Stimulated activated CD8-positive, alpha-beta memory T cell treated with anti-CD3 and anti-CD28 coated beads, Interleukin-7, amount 100 ng/mL, for 24 hours (primary cell): ENCODE data around the gene GLRA3.
"Not testable (repeated sequence)": the region's sequence is repeated elsewhere in the genome, so short reads cannot be mapped to it uniquely, and the experiment has no call there.

Experiments used
- DNase-seq: peaks from one replicate; pipeline ENCODE4 v3.0.0-alpha.2; 2020; ENCODE audit warnings: low read depth

Gene GLRA3

GRCh38 chr4:174654634-174655033 is 174.4 kb downstream of the GLRA3 start:
- DNase-seq: no peak

- DNase-seq: no peak
Measured at GRCh38 chr4:174650711-174651355, 178.2 kb downstream of the GLRA3 start.

- DNase-seq: no peak
Measured at GRCh38 chr4:174648812-174649211, 180.2 kb downstream of the GLRA3 start.

GRCh38 chr4:174646326-174646725 is 182.7 kb downstream of the GLRA3 start:
- no peak for DNase-seq

GRCh38 chr4:174640146-174640545 is 188.9 kb downstream of the GLRA3 start:
- no peak for DNase-seq

GRCh38 chr4:174635732-174636131 is 193.3 kb downstream of the GLRA3 start:
- DNase-seq: no peak

GRCh38 chr4:174633399-174633798 is 195.6 kb downstream of the GLRA3 start:
- DNase-seq: no peak

- no peak for DNase-seq
Measured at GRCh38 chr4:174631901-174632758, 196.9 kb downstream of the GLRA3 start.

- not testable (repeated sequence) for DNase-seq
Measured at GRCh38 chr4:174629907-174630450, 199.1 kb downstream of the GLRA3 start.

GRCh38 chr4:174629265-174629664 is 199.8 kb downstream of the GLRA3 start:
- no peak for DNase-seq

GRCh38 chr4:174628191-174628590 is 200.9 kb downstream of the GLRA3 start:
- DNase-seq: no peak

GRCh38 chr4:174627473-174627872 is 201.6 kb downstream of the GLRA3 start:
- DNase-seq: no peak

- no peak for DNase-seq
Measured at GRCh38 chr4:174626342-174627008, 202.6 kb downstream of the GLRA3 start.

GRCh38 chr4:174616661-174617060 is 212.4 kb downstream of the GLRA3 start:
- no peak for DNase-seq

- DNase-seq: no peak
Measured at GRCh38 chr4:174613979-174614378, 215.1 kb downstream of the GLRA3 start.

- DNase-seq: no peak
Measured at GRCh38 chr4:174611792-174612191, 217.3 kb downstream of the GLRA3 start.

GRCh38 chr4:174607792-174608191 is 221.3 kb downstream of the GLRA3 start:
- no peak for DNase-seq

- no peak for DNase-seq
Measured at GRCh38 chr4:174604198-174604597, 224.8 kb downstream of the GLRA3 start.

GRCh38 chr4:174600391-174600790 is 228.7 kb downstream of the GLRA3 start:
- no peak for DNase-seq

- no peak for DNase-seq
Measured at GRCh38 chr4:174598800-174599199, 230.2 kb downstream of the GLRA3 start.

GRCh38 chr4:174596513-174596912 is 232.5 kb downstream of the GLRA3 start:
- no peak for DNase-seq

GRCh38 chr4:174595141-174595929 is 233.7 kb downstream of the GLRA3 start:
- DNase-seq: no peak
